GM19372 (cell line): ENCODE results near the gene FIP1L1.

Source experiments
- ATAC-seq: cut with Tn5 transposase; IDR thresholded peaks from one replicate; pipeline ENCODE4 v1.9.1; 2021; ENCODE audit warnings: mild to moderate bottlenecking, low read depth, moderate library complexity; ENCODE audit not compliant: unreplicated experiment

FIP1L1 gene

DNA sequence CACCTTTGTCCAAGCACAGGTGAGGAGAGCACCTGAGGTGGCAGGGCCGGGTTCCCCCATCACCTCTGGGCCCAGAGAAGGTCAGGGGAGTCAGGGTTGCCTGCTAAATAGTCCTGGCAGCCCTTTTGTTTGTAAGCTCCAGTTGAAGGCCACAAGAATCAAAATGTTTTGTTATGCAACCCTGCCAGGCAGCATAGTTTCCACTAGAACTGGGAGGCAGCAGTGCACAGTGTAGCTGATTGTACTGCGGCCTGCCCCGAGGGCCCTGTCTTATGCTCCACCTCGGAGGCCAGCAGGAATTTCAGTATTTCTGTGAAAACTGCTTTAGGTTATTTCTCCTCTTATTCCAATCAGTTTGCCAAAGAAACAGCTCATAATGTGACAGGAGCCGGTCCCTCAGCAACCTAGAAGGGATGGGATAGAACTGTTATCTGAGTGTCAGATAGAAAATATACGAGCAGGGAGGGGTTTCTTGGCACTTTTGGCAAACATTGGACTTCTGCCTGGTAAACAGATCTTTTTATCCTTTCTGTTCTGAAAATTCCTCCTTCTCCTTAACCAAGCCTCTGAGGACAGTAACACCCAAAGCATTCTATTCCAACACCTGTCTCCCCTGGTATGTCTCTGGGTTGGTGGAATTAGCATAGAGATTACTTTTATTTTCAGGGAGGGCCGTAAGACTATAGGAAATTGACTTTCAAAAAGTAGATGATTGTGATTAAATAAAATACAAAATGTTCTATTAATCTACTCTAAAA lies 120.2 kb downstream of the FIP1L1 start:
- ATAC-seq = no peak

DNA sequence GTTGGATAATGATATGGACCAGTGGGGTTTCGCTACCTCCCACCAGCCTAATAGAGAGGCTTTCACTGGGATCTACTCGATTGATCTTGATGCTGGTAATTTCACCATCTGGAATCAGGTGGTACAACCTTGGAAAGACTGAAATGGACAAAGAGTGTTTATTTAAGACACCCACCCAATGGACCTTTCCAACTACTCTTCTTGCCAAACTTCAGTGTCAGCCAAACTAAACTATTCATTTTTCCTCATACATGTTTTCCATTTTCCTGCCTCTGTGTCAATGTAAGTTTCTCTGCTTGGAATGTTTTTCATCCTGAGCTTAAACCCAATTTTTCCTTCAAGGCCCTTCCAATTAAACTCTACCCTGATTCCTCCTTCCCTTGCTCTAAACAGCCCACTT lies 121.3 kb downstream of the FIP1L1 start:
- ATAC-seq = no peak

DNA sequence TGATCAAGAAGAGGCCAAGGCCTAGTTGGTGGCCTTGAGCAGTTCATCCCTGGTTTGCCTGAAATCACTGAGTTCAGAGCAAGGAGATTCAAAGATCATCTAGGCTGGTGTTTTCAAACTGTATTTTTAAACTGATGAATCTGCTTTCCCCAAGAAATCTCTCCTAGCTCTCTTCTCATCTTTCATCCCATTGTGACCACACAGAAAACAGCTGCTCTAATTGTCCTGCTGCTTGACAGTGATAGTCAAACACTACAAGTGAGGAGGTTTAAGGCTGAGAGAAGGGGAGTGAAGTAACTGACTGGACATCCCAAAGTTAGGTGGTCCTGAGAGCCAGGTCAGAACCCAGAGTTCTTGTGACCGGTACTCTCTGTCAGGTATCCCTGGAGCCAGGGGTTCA lies 122.3 kb downstream of the FIP1L1 start:
- no peak for ATAC-seq

DNA sequence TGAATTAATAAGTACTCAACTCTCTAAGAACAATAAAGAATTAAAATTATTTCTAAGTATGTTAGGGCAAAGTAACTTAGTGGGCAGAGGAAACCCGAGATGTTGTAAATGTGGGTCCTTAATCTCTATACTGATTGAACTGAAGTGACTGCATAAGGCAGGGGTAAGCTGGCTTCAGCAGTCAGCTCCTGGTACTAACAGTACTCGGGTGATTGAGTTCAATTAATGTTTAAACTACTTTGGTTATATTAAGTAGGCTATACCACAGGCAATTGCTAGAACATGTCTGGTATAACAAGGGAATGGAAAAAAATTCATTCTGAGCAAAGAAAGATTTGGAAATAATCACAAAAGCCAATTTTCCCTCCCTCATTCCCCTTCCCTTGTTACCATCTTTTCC lies 123.1 kb downstream of the FIP1L1 start:
- ATAC-seq = no peak

DNA sequence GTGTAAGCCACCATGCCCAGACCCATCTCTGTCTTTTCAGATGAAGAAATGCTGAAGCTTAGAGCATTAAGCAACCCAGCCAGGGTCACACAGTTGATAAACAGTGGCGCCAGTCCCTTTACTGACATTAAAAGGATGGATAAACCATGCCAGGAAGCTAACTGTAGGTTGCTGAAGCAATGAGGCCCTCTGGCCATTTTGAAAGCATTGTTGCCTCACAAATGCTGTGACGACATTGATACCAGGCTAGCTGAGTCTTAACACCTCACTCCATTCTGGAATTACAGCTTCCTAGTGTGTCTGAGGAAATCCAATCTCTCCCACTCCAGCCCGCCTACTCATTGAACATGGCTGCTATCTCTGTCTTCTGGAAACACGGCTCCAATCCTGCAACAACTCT lies 124.1 kb downstream of the FIP1L1 start:
- no peak for ATAC-seq

DNA sequence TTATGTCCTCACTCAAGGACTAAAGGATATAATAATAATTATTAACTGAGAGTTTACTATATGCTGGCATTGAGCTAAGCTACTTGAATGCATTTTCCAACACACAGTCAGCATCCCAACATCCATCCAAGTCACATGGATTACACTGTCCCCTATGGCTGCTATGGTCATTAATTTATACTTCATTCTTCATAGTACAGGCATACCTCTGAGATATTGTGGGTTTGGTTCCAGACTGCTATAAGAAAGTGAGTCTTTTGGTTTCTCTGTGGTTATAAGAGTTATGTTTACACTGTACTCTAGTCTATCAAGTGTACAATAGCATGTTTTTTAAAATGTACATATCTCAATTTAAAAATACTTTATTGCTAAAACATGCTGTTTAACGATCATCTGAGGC lies 124.7 kb downstream of the FIP1L1 start:
- no peak for ATAC-seq

DNA sequence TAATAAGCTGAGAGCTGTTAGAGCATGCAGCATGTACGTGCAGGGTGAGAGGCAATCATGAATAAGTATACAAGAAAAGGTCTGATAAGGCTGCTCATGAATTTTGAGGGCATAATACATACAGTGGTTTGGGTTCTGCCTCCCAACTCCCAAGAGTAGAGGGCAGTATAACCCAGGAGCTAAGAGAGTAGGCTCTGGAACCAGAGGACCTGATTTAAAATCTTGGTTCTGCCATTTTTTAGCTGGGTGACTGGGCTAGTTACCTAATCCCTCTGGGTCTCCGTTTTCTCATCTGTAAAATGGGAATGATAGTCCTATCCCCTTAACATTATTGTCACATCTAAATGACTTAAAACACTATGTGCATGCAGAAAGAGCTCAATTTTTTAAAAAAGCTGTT lies 128.5 kb downstream of the FIP1L1 start:
- ATAC-seq = no peak

DNA sequence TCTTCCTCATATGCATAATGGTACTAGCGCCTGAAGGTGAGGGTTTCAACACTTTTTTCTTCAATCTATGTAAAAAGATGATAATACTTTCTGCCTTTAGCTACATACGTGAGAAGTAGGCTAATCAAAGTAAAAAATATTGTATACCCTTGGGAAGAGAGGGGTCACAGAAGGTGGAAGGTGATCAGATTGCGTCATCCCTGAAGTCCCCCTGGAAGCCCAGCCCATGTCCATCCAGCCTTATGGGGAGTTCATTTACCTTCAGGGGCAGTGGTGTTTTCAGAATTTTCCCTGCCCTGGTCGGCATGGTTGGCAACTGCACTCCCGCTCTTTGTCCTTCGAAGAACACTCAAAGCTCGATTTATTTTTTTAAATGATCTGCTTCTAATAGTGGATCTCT lies 129.6 kb downstream of the FIP1L1 start:
- no peak for ATAC-seq

DNA sequence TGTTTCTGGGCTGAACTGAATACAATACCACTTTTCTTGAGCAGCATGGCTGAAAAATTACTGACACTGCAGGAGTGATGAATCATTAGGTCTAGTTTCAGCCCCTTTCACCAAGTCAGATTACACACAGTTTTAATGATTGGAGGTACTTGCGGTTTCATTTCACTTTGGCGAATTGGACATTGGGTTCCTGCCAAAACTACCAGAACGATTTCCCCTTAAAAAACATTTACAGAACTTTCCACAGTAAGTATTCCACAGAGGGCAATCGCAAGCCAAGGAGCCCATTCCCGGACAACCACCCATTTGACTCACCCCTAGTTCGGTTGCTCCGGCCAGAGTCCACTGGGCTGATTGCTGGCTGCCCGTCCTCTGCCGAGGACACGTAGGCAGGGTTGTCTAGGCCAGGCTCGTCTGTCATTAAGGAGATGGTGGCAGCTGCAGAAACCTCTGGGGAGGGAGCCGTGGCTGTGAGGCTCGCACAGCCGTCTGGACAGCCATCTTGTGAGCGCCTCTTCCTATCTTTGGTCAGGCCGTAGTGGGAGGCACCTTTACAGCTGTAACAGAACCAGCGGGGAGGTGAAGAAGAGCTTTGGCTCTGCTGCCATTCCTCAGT lies 130.3 kb downstream of the FIP1L1 start:
- no peak for ATAC-seq

DNA sequence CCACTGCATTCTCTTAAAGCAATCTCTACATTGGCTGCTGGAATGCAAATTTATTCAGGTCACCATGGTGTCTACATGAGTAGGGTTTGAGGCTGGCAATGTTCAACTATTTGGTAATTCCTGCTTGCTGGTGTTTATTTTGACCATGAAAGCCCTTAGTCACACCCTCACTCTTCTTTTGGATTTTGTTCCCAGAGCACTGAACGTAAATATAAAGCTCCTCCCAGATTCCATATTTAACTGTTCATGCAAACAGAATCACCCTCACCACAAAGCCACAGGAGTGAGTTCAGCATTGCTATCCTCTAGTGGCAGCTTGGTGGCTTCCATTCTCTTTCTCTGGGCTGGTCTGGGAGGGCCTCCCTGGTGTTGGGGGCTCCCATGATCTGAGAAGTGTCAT lies 131.0 kb downstream of the FIP1L1 start:
- ATAC-seq = no peak

DNA sequence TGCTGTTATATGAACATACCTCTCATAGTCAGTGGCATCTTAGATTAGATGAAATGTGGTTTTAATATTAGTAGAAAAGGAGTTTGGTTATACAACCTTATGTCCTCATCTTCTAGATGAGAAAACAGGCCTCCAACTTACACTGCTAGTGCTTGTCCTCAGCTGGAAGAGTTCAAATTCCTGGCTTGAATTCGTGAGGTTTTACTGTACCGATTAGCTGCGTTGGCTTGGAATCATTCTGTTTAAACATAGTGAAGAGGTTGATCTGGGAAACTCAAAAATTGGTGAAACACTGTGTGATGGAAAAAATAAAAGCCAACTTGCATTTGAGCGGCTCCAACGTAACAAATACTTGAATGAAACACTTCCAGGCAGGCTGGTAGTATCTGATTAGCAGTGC lies 132.9 kb downstream of the FIP1L1 start:
- no peak for ATAC-seq
